PC-9 (cell line): ENCODE measurements around the gene INSYN2B. TPM values are rescaled to one million over a fixed set of nuclear protein-coding genes. Genes with fewer than 3 reads are reported as not detected.
"Not testable (repeated sequence)": the region's sequence is repeated elsewhere in the genome, so short reads cannot be mapped to it uniquely, and the experiment has no call there.

Experiments used
- BruUV-seq: library from RNA; stranded (reverse); fragments of 400-500 nt; replicated peaks from 2 replicates; lab custom pipeline; 2021; lab: Mats Ljungman, UMichigan
- CTCF ChIA-PET: fragments of 300-600 bp; sonication (Branson Sonifier 250); formaldehyde crosslinking; loops from one replicate; lab custom pipeline; 2022; ENCODE audit warnings: antibody characterized with exemption; lab: Charles Lee
- POLR2A ChIA-PET: fragments of 300-600 bp; sonication (Branson Sonifier 250); formaldehyde crosslinking; loops from one replicate; lab custom pipeline; 2022; ENCODE audit warnings: antibody characterized with exemption; ENCODE audit not compliant: unreplicated experiment; lab: Charles Lee
- DNase-seq, 2 experiments: peaks; one replicate each; pipeline versions ENCODE4 v3.0.0 to v3.0.0-alpha.2; 2015 to 2022; ENCODE audit warnings: mixed read lengths in 1 of 2
- H2AFZ ChIP-seq: fragments of 200-600 bp; sonication (generic); 2 replicates; pipeline ENCODE4 v1.8.1; 2017; ENCODE audit warnings: antibody characterized with exemption
- H3F3A ChIP-seq: fragments of 200-600 bp; sonication (generic); 2 replicates; pipeline ENCODE4 v1.8.1; 2017; ENCODE audit warnings: antibody characterized with exemption, mild to moderate bottlenecking, low read depth; ENCODE audit not compliant: insufficient read depth
- H3K27ac ChIP-seq: fragments of 200-600 bp; sonication (generic); 2 replicates; pipeline ENCODE4 v1.6.1; 2016; ENCODE audit warnings: mixed run types
- H3K27me3 ChIP-seq: fragments of 200-600 bp; sonication (generic); 2 replicates; pipeline ENCODE4 v1.6.1; 2016; ENCODE audit warnings: low read depth, mixed run types; ENCODE audit not compliant: insufficient read depth
- H3K36me3 ChIP-seq: fragments of 200-600 bp; sonication (generic); 2 replicates; pipeline ENCODE4 v1.6.1; 2016; ENCODE audit warnings: low read depth, mixed run types
- H3K4me1 ChIP-seq: fragments of 200-600 bp; sonication (generic); replicated peaks from 2 replicates; pipeline ENCODE4 v1.6.1; 2016; ENCODE audit warnings: mixed run types; ENCODE audit not compliant: insufficient read depth
- H3K4me2 ChIP-seq: fragments of 200-600 bp; sonication (generic); 2 replicates; pipeline ENCODE4 v1.6.1; 2017; ENCODE audit warnings: mixed run types
- H3K4me3 ChIP-seq: fragments of 200-600 bp; sonication (generic); 2 replicates; pipeline ENCODE4 v1.6.1; 2016; ENCODE audit warnings: mixed run types
- H3K79me2 ChIP-seq: fragments of 200-600 bp; sonication (generic); 2 replicates; pipeline ENCODE4 v1.6.1; 2017; ENCODE audit warnings: low read depth, mixed run types
- H3K9me2 ChIP-seq: fragments of 200-600 bp; sonication (generic); 2 replicates; pipeline ENCODE4 v1.8.1; 2017; ENCODE audit warnings: mild to moderate bottlenecking; ENCODE audit not compliant: insufficient read depth
- H3K9me3 ChIP-seq: fragments of 200-600 bp; sonication (generic); 2 replicates; pipeline ENCODE4 v1.8.1; 2016; ENCODE audit warnings: low read depth; ENCODE audit not compliant: insufficient read depth
- H4K20me1 ChIP-seq: fragments of 200-600 bp; sonication (generic); 2 replicates; pipeline ENCODE4 v1.8.1; 2017; ENCODE audit not compliant: insufficient read depth
- EZH2 ChIP-seq: fragments of 200-600 bp; sonication (generic); IDR thresholded peaks from 2 replicates; pipeline ENCODE4 v1.8.0; 2017; ENCODE audit warnings: antibody characterized with exemption, low read depth
- intact Hi-C: fragments of 100-400 bp; cut with micrococcal nuclease; formaldehyde crosslinking; loops from one replicate; pipeline ENCODE4 v1.10.0; 2022; ENCODE audit not compliant: unreplicated experiment
- total RNA-seq: library from RNA; stranded (reverse); gene quantifications from 2 replicates; pipeline ENCODE4 v1.2.3, GENCODE V29; 2021
- TF ChIP-seq, protein P1 (sequence below): fragments of 200-600 bp; sonication (generic); conservative IDR thresholded peaks from 2 replicates; pipeline ENCODE4 v1.6.1; 2017; ENCODE audit warnings: mixed run types, antibody characterized with exemption, mild to moderate bottlenecking, moderate library complexity

Gene INSYN2B
- total RNA-seq, 1 experiment from 2014 or later: not detected

DNA sequence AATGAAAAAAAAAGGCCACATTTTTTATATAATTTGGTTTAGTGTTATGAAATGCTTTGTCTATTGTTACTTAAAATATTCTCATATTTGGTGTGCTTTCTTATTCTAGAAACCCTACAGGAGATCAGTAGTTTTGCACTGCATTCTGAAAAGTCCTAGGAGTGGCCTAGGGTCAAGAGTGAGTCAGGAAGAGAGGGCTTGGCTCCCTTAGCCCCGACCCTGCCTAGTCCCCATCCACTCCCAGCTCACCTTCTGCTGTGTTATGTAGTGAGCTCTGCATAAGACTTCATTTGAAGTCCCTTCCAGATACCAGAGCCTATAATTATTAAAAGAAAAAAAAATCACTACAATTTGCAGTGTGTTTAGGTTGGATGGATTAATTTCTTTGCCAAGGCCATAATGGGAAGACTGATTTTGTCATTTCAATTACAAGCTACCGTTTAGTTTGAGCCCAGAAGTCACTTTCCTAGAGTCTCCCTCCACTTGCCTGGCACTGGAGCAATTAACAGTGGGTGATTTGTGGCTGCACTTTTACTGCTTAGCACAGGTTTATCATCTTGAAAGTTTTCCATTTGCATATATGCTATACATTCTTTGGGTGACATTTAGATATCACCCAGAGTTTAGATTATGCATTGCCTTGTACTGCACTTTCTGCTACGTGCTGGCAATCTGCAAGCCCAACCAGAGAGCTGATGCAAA is 143.3 kb downstream of the INSYN2B start:
- no TSS peak for BruUV-seq
- ChIA-PET CTCF (no interaction called here), POLR2A (no interaction called here)
- H3F3A ChIP-seq: no peaks in the 10 kb centered on the region
- H3K27me3 ChIP-seq: no peaks in the 10 kb centered on the region
- H3K36me3 ChIP-seq: no peaks in the 10 kb centered on the region
- H3K4me2 ChIP-seq: no peak overlapping the region
- H3K4me1 ChIP-seq: no peaks in the 10 kb centered on the region
- no peaks in the 10 kb centered on the region for H4K20me1 ChIP-seq
- TF ChIP-seq EZH2: no peak
- TF ChIP-seq, protein P1, sequence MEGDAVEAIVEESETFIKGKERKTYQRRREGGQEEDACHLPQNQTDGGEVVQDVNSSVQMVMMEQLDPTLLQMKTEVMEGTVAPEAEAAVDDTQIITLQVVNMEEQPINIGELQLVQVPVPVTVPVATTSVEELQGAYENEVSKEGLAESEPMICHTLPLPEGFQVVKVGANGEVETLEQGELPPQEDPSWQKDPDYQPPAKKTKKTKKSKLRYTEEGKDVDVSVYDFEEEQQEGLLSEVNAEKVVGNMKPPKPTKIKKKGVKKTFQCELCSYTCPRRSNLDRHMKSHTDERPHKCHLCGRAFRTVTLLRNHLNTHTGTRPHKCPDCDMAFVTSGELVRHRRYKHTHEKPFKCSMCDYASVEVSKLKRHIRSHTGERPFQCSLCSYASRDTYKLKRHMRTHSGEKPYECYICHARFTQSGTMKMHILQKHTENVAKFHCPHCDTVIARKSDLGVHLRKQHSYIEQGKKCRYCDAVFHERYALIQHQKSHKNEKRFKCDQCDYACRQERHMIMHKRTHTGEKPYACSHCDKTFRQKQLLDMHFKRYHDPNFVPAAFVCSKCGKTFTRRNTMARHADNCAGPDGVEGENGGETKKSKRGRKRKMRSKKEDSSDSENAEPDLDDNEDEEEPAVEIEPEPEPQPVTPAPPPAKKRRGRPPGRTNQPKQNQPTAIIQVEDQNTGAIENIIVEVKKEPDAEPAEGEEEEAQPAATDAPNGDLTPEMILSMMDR: no peak
- H3K27ac ChIP-seq: no peak overlapping the region
- DNase-seq: no peak
- H3K9me2 ChIP-seq: no peaks in the 10 kb centered on the region
- no peaks in the 10 kb centered on the region; the same call in 1 of the 2 replicates for H3K9me3 ChIP-seq
- H2AFZ ChIP-seq: no peak overlapping the region
- no peaks in the 10 kb centered on the region for H3K79me2 ChIP-seq
- intact Hi-C loops: no loop called here
- H3K4me3 ChIP-seq: no peak overlapping the region

DNA sequence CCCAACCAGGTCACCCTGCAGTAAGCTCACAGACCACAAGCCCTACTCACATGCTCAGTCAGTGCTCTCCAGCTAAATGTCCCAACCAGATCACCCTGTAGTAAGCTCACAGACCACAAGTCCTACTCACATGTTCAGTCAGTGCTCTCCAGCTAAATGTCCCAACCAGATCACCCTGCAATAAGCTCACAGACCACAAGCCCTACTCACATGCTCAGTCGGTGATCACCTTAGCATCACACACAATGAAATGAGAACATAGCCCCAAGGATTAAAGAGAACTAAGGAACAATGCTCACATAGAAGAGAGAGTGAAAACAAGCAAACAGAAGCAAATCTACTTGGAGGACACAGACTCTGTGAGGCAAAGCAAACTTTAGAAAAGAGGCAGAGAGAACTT is 145.8 kb downstream of the INSYN2B start:
- H3K9me3 ChIP-seq, intact Hi-C loops, H4K20me1 ChIP-seq, H3F3A ChIP-seq, H3K4me3 ChIP-seq, H2AFZ ChIP-seq, H3K9me2 ChIP-seq, H3K36me3 ChIP-seq, H3K4me1 ChIP-seq, POLR2A ChIA-PET, DNase-seq, H3K27me3 ChIP-seq, H3K27ac ChIP-seq, H3K79me2 ChIP-seq, CTCF ChIA-PET, H3K4me2 ChIP-seq, BruUV-seq: not testable (repeated sequence)

DNA sequence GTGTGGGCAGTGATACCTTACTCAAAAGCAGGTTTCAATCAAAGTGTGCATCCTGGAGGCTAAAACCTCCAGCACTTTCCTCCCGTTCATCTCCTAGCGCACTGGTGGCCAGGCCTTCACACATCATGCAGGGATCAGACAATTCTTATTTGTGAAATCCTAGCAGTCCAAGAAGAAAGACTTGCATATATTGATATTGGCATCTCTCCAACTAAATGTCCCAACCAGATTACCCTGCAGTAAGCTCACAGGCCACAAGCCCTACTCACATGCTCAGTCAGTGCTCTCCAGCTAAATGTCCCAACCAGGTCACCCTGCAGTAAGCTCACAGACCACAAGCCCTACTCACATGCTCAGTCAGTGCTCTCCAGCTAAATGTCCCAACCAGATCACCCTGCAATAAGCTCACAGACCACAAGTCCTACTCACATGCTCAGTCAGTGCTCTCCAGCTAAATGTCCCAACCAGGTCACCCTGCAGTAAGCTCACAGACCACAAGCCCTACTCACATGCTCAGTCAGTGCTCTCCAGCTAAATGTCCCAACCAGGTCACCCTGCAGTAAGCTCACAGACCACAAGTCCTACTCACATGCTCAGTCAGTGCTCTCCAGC is 146.5 kb downstream of the INSYN2B start:
- H3K79me2 ChIP-seq, H3K4me3 ChIP-seq, H3K27ac ChIP-seq, H3K9me3 ChIP-seq, H3F3A ChIP-seq, H4K20me1 ChIP-seq, H3K27me3 ChIP-seq, BruUV-seq, intact Hi-C loops, H3K36me3 ChIP-seq, H3K9me2 ChIP-seq, CTCF ChIA-PET, H3K4me2 ChIP-seq, POLR2A ChIA-PET, H2AFZ ChIP-seq, H3K4me1 ChIP-seq: not testable (repeated sequence)
- peak in 1 of 2 experiments; percentile 47 for DNase-seq

DNA sequence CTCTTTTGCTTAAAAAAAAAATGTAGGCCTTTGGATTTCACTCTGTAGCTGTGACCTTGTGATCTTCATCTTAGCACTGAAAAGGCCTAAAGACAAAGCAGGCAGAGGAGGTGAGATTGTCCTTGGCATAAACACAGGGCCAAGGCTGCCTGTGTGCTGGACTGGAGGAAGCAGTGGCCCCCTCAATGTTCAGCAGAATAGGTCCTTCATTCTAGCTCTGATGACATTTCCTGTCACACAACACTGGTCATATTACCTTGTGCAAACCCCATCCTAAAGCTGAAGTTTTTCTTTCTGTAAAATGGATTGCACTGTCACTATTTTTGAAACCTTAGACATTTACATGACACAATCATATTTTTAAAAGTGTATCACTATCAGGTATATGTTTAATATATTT is 147.4 kb downstream of the INSYN2B start:
- H3K4me1 ChIP-seq: no peaks in the 10 kb centered on the region
- no peaks in the 10 kb centered on the region for H3K79me2 ChIP-seq
- intact Hi-C loops: no loop called here
- H3K4me2 ChIP-seq: no peak overlapping the region
- no peak overlapping the region for H3K27ac ChIP-seq
- H3K36me3 ChIP-seq: no peaks in the 10 kb centered on the region
- no peak for TF ChIP-seq EZH2
- TF ChIP-seq, protein P1: no peak
- POLR2A ChIA-PET: no interaction called here
- H3K27me3 ChIP-seq: no peaks in the 10 kb centered on the region
- no peaks in the 10 kb centered on the region; the same call in 1 of the 2 replicates for H3K9me3 ChIP-seq
- H3K9me2 ChIP-seq: no peaks in the 10 kb centered on the region
- H4K20me1 ChIP-seq: no peaks in the 10 kb centered on the region
- no peaks in the 10 kb centered on the region for H3F3A ChIP-seq
- H2AFZ ChIP-seq: no peak overlapping the region
- no peak overlapping the region for H3K4me3 ChIP-seq
- DNase-seq: no peak
- BruUV-seq: no TSS peak
- CTCF ChIA-PET: no interaction called here
